ENCODE results near the gene CFL1. TPM values are rescaled to one million over a fixed set of nuclear protein-coding genes. Genes with fewer than 3 reads are reported as not detected.

Gene CFL1
- total RNA-seq, 4 donors from 2014 or later: 227 to 514 (median 399) TPM

DNA sequence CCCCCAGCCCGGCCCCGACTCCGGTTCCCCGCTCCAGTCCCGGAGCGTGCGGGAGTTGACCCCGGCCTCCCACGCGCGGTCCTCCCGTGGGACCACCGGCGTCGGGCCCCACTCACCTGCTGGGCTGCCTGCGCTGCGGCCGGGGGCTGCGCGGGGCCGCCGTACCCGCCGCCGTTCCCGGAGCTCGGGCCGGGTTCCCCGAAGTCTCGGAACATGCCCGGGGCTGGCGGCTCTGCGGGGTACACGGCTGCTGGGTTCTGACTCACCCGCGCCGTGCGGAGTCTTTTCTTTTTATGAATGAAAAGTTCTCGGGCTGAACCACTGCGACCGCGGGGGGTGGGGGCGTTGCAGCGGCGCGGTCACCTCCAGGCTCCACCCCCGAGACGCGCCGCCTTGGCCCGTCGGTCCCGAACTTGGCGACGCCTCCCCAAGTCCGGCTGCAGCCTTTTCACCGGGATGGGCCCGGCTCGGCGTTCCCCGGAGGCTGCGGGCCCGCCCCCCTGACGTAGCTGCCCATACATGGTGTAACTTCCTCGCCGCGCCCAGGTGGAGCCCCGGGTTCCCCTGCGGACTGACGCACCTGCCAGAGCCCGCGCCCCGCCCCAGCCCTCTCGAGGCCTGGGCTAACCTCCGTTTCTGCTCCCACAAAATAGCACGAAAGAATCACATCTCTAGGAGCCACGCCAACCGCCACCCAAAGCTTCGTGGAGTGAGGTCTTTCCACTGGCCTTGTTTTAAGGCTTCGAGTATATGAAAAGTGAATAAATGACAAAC lies 42.3 kb upstream of the CFL1 start, which contains the start of gene FOSL1:
Gene FOSL1, minus strand, starts transcription at position 264 of the 774 bp plus-strand sequence. Its CDS starts 49 bp downstream, at position 215.
- peaks cover 0 to 17% of the 10 kb centered on the region in 2 donors for H3K27me3 ChIP-seq
- TF ChIP-seq POLR2A (IDR thresholded peaks at IDR 0.05) (peak; percentile 60 to 74), CTCF (IDR thresholded peaks at IDR 0.05) (no peak)
- peak; percentile 70 to 77 for DNase-seq
- peak within 1 kb of the TSS in 1 of 2 donors; percentile 36 for H3K27ac ChIP-seq
- peak within 1 kb of the TSS; percentile 18 to 38 for H3K4me3 ChIP-seq
- H3K36me3 ChIP-seq: no peaks in the 10 kb centered on the region
- H3K4me1 ChIP-seq: peaks cover 5 to 7% of the 10 kb centered on the region in 2 donors
- H3K9me3 ChIP-seq: no peaks in the 10 kb centered on the region
- intact Hi-C loops (cut with DNase I; ENCODE audit: low total_unique reads): no loop called here

DNA sequence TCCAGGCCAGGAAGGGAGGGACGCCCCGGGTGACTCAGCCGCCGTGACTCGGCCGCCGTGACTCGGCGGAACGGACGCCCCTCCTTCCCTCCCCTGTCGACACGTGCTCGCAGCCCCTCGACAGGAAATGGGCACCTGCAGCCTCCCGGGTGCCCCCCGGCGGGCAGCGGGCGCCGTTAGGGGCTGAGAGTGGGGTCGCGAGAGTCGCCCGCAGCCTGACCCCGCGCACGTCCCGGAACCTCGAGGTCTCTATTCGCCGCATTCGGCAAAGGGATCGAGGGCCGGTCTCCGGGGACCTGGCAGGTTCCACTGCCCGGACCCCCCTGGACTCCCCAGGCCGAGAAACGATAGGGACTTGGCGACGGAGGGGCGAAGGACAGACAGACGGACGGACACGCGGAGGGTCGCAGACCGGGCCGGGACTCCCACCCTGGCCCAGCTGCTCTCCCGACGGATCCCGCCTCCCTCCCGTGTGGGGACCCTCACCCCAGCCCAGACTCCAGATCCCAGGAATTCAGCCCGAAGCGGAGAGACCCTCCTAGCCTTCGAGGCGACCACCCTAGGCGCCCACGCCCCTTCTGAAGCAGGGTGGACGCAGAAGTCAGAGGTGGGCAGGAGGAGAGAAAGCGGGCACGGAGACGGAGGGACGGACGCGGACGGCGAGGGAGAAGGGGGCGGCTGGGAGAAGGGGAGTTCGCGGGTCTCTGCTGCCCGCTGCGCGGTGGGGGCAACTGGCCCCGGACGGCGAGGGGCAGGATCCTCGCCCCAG lies 41.6 kb upstream of the CFL1 start:
- intact Hi-C loops (cut with DNase I; ENCODE audit: low total_unique reads): no loop called here
- peak in 1 of 2 donors; percentile 50 for DNase-seq

GRCh38 chr11:65898656-65899355 lies 40.8 kb upstream of the CFL1 start:
- Histone ChIP-seq H3K27me3 (peaks cover 0 to 17% of the 10 kb centered on the region in 2 donors), H3K4me1 (peaks cover 5 to 7% of the 10 kb centered on the region in 2 donors), H3K27ac (no peak overlapping the region), H3K4me3 (peak overlapping the region; percentile 18 to 38), H3K9me3 (no peaks in the 10 kb centered on the region), H3K36me3 (no peaks in the 10 kb centered on the region)
- TF ChIP-seq CTCF (IDR thresholded peaks at IDR 0.05) (no peak), POLR2A (IDR thresholded peaks at IDR 0.05) (no peak)
- peak in 1 of 2 donors; percentile 58 for DNase-seq
- intact Hi-C loops (cut with DNase I; ENCODE audit: low total_unique reads): no loop called here

More for the DNA sequence above, 41.6 kb upstream of the CFL1 start:
- H3K36me3 ChIP-seq: no peaks in the 10 kb centered on the region
- H3K27ac ChIP-seq: peak overlapping the region in 1 of 2 donors; percentile 36
- H3K4me1 ChIP-seq: peaks cover 5 to 7% of the 10 kb centered on the region in 2 donors
- peak overlapping the region; percentile 18 to 38 for H3K4me3 ChIP-seq
- H3K27me3 ChIP-seq: peaks cover 0 to 17% of the 10 kb centered on the region in 2 donors
- no peaks in the 10 kb centered on the region for H3K9me3 ChIP-seq
- TF ChIP-seq POLR2A (IDR thresholded peaks at IDR 0.05) (no peak), CTCF (IDR thresholded peaks at IDR 0.05) (no peak)

DNA sequence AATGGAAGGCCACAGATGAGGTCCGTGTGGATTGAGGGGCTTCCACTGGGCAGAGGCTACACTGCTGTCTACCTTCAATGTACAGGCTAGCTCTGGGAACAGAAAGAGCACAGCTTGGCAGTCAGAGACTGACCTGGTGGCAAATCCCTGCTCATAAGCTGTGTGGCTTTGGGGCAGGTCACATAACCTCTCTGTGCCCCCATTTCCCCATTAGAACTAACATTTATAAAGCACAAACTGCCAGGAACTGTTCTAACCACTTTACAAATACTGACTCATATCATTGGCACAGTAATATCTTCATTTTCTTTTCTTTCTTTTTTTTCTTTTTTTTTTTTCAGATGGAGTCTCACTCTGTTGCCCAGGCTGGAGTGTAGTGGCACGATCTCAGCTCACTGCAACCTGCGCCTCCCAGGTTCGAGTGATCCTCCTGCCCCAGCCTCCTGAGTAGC lies 39.1 kb upstream of the CFL1 start:
- no peak for TF ChIP-seq CTCF (IDR thresholded peaks at IDR 0.05)
- no peak for TF ChIP-seq POLR2A (IDR thresholded peaks at IDR 0.05)
- H3K9me3 ChIP-seq: no peaks in the 10 kb centered on the region
- H3K4me1 ChIP-seq: peaks cover 7 to 16% of the 10 kb centered on the region in 2 donors
- H3K4me3 ChIP-seq: no peak overlapping the region
- H3K27me3 ChIP-seq: peaks cover 0 to 17% of the 10 kb centered on the region in 2 donors
- DNase-seq: no peak
- intact Hi-C loops (cut with DNase I; ENCODE audit: low total_unique reads): no loop called here
- no peaks in the 10 kb centered on the region for H3K36me3 ChIP-seq
- H3K27ac ChIP-seq: no peak overlapping the region
